Measurements from ENCODE around the gene SLC43A3. TPM values are rescaled to one million over a fixed set of nuclear protein-coding genes. Genes with fewer than 3 reads are reported as not detected.

The SLC43A3 gene
- total and polyA plus RNA-seq, 9 of the 15 experiments (the other 6 are each of a cell fraction or from before 2014, with no cell fraction given), result 63.7 to 281 (median 139) TPM

- TF ChIP-seq PHF20 (IDR thresholded peaks at IDR 0.05; ENCODE audit: partially characterized antibody) (peak; percentile 65), CC2D1A (IDR thresholded peaks at IDR 0.05) (0 out of 2 replicates have a peak, but pooled peaks have one; percentile 29)
- TF ChIP-seq, protein P1, sequence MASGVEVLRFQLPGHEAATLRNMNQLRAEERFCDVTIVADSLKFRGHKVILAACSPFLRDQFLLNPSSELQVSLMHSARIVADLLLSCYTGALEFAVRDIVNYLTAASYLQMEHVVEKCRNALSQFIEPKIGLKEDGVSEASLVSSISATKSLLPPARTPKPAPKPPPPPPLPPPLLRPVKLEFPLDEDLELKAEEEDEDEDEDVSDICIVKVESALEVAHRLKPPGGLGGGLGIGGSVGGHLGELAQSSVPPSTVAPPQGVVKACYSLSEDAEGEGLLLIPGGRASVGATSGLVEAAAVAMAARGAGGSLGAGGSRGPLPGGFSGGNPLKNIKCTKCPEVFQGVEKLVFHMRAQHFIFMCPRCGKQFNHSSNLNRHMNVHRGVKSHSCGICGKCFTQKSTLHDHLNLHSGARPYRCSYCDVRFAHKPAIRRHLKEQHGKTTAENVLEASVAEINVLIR (CRISPR knock-in tag; IDR thresholded peaks at IDR 0.05), result no peak
- TF ChIP-seq, protein P2, sequence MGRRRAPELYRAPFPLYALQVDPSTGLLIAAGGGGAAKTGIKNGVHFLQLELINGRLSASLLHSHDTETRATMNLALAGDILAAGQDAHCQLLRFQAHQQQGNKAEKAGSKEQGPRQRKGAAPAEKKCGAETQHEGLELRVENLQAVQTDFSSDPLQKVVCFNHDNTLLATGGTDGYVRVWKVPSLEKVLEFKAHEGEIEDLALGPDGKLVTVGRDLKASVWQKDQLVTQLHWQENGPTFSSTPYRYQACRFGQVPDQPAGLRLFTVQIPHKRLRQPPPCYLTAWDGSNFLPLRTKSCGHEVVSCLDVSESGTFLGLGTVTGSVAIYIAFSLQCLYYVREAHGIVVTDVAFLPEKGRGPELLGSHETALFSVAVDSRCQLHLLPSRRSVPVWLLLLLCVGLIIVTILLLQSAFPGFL (CRISPR knock-in tag; IDR thresholded peaks at IDR 0.05), result no peak
- TF ChIP-seq, protein P3, sequence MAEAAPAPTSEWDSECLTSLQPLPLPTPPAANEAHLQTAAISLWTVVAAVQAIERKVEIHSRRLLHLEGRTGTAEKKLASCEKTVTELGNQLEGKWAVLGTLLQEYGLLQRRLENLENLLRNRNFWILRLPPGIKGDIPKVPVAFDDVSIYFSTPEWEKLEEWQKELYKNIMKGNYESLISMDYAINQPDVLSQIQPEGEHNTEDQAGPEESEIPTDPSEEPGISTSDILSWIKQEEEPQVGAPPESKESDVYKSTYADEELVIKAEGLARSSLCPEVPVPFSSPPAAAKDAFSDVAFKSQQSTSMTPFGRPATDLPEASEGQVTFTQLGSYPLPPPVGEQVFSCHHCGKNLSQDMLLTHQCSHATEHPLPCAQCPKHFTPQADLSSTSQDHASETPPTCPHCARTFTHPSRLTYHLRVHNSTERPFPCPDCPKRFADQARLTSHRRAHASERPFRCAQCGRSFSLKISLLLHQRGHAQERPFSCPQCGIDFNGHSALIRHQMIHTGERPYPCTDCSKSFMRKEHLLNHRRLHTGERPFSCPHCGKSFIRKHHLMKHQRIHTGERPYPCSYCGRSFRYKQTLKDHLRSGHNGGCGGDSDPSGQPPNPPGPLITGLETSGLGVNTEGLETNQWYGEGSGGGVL (CRISPR knock-in tag; IDR thresholded peaks at IDR 0.05), result no peak
Observed at GRCh38 chr11:57426929-57427726, at the start of gene SLC43A3 (continued).

Data from K562 (cell line).